ENCODE results near the gene RAB40C. TPM values are rescaled to one million over a fixed set of nuclear protein-coding genes. Genes with fewer than 3 reads are reported as not detected.

The RAB40C gene
- total and polyA plus RNA-seq, 9 of the 15 experiments (the other 6 are each of a cell fraction or from before 2014, with no cell fraction given), result 0.17 to 23.4 (median 8.7) TPM

GRCh38 chr16:626787-627453, 37.1 kb downstream of the RAB40C start:
- Histone ChIP-seq H3K9me3 (replicated peaks; ENCODE audit: control insufficient read depth, insufficient read depth, low read depth, low read length) (no peaks in the 10 kb centered on the region), H3K9ac (ENCODE audit: insufficient read depth in 1 of 2, low read depth in 2 of 2, low read length in 2 of 2) (peak overlapping the region in 1 of 2 experiments; percentile 64; a peak in 1 of 4 replicates), H4K20me1 (replicated peaks; ENCODE audit: control insufficient read depth, insufficient read depth, low read length) (no peaks in the 10 kb centered on the region), H2AFZ (ENCODE audit: low read depth, low read length) (no peak overlapping the region), H3K36me3 (ENCODE audit: control insufficient read depth, insufficient read depth, low read length) (peaks cover 23% of the 10 kb centered on the region; the same call in 2 of the 3 replicates), H3K4me3 (no peak overlapping the region), H3K27ac (ENCODE audit: extremely low read depth, low read depth, low read length) (peak overlapping the region; percentile 58; the same call in 2 of the 3 replicates), H3K27me3 (ENCODE audit: control insufficient read depth in 2 of 2, insufficient read depth in 2 of 2, low read length in 2 of 2) (no peaks in the 10 kb centered on the region), H3K4me1 (replicated peaks in 1 of 2; ENCODE audit: control insufficient read depth in 2 of 2, insufficient read depth in 2 of 2, low read length in 2 of 2) (peaks cover 36 to 92% of the 10 kb centered on the region in 2 experiments), H3K79me2 (ENCODE audit: control insufficient read depth, insufficient read depth, low read length) (peaks cover 12% of the 10 kb centered on the region; the same call in 1 of the 3 replicates), H3K4me2 (ENCODE audit: insufficient read depth, low read length) (no peak overlapping the region), H3K9me1 (ENCODE audit: control insufficient read depth, insufficient read depth, low read length) (no peaks in the 10 kb centered on the region)
- BruUV-seq (replicated peaks), result no TSS peak
- no peak for ATAC-seq
- ChIA-PET CTCF (ENCODE audit: low intra/inter-chr PET ratio) (no interaction called here), POLR2A (interaction anchor here (0.5 to 0.7 kb wide), 3 partner anchors 9 to 108 kb away, joined by 3 read pairs; partner anchors contain the start of gene METTL26)
- 58% methylated on average over 21 of the region's 29 CpGs for WGBS (ENCODE audit: insufficient coverage, low coverage, missing lambda C conversion rate)
- intact Hi-C loops (cut with micrococcal nuclease), result no loop called here
- in situ Hi-C loops (cut with MboI), result no loop called here
- peak; percentile 69 for FAIRE-seq
- DNase-seq (ENCODE audit: extremely low read depth in 1 of 4, low spot score in 3 of 4), result peak; percentile 54 to 70 (median 61)
- TF ChIP-seq DEAF1 (CRISPR knock-in tag; IDR thresholded peaks at IDR 0.05) (no peak), ELK3 (CRISPR knock-in tag; IDR thresholded peaks at IDR 0.05) (no peak), SPI1 (IDR thresholded peaks at IDR 0.05; ENCODE audit: borderline replicate concordance, low read depth, low read length) (no peak), LEF1 (IDR thresholded peaks at IDR 0.05) (no peak), NFXL1 (CRISPR knock-in tag; IDR thresholded peaks at IDR 0.05) (no peak), HEY1 (CRISPR knock-in tag; IDR thresholded peaks at IDR 0.05; ENCODE audit: borderline replicate concordance) (no peak), SLC30A9 (CRISPR knock-in tag; IDR thresholded peaks at IDR 0.05) (no peak), ZNF586 (CRISPR knock-in tag; conservative IDR thresholded peaks at IDR 0.05) (no peak), ZNF232 (CRISPR knock-in tag; IDR thresholded peaks at IDR 0.05) (no peak), ZNF395 (CRISPR knock-in tag; IDR thresholded peaks at IDR 0.05) (no peak), FOXA1 (IDR thresholded peaks at IDR 0.05; ENCODE audit: borderline replicate concordance) (no peak), ATF2 (CRISPR knock-in tag; IDR thresholded peaks at IDR 0.05) (no peak), ZC3H11A (IDR thresholded peaks at IDR 0.05; ENCODE audit: low read depth, low read length) (no peak), SMARCC2 (IDR thresholded peaks at IDR 0.05; ENCODE audit: low read depth) (peak; percentile 44; the same call in 1 of the 2 replicates), ZBTB7A (IDR thresholded peaks at IDR 0.05; ENCODE audit: borderline replicate concordance, control insufficient read depth, low read depth, low read length) (0 out of 2 replicates have a peak, but pooled peaks have one; percentile 7), STAG1 (CRISPR knock-in tag; IDR thresholded peaks at IDR 0.05; ENCODE audit: borderline replicate concordance) (no peak), ZNF57 (CRISPR knock-in tag; IDR thresholded peaks at IDR 0.05) (no peak)
